Breast epithelium (tissue), 4 donors: ENCODE results near the gene GPR55. TPM values are rescaled to one million over a fixed set of nuclear protein-coding genes. Genes with fewer than 3 reads are reported as not detected.

ENCODE experiments used
- DNase-seq, 2 donors: peaks; one replicate each; pipeline ENCODE4 v3.0.0-alpha.2; 2019; ENCODE audit warnings: low spot score in 2 of 2
- H3K27ac ChIP-seq, 2 donors: fragments of 200-600 bp; sonication (generic) in 1 of 2; one replicate each; pipeline ENCODE4 v1.5.1; 2016 to 2019; ENCODE audit warnings: mild to moderate bottlenecking in 1 of 2
- H3K27me3 ChIP-seq, 2 donors: fragments of 200-600 bp; sonication (generic) in 1 of 2; one replicate each; pipeline versions ENCODE4 v1.5.1 to v1.6.0; 2017 to 2019; ENCODE audit warnings: control low read depth in 1 of 2, mild to moderate bottlenecking in 1 of 2
- H3K36me3 ChIP-seq: fragments of 200-600 bp; one replicate; pipeline ENCODE4 v1.5.1; 2019
- H3K4me1 ChIP-seq, 2 donors: fragments of 200-600 bp; sonication (generic); one replicate each; pipeline ENCODE4 v1.5.1; 2016 to 2019; ENCODE audit warnings: control low read depth in 1 of 2
- H3K4me3 ChIP-seq, 3 donors: fragments of 200-600 bp; sonication (generic); 1 replicate in 2 of 3; 2 replicates in 1 of 3; pipeline ENCODE4 v1.5.1; 2016 to 2019; ENCODE audit warnings: mild to moderate bottlenecking in 3 of 3, moderate library complexity in 2 of 3
- H3K9me3 ChIP-seq, 2 donors: fragments of 200-600 bp; sonication (generic) in 1 of 2; one replicate each; pipeline ENCODE4 v1.5.1; 2016 to 2019; ENCODE audit warnings: control low read depth in 1 of 2
- POLR2A ChIP-seq: fragments of 450-650 bp; IDR thresholded peaks from one replicate; pipeline ENCODE4 v1.6.1; 2016; ENCODE audit warnings: antibody characterized with exemption, mild to moderate bottlenecking, moderate library complexity
- POLR2AphosphoS5 ChIP-seq, 3 donors: sonication (generic); formaldehyde crosslinking; IDR thresholded peaks; one replicate each; pipeline ENCODE4 v1.6.1; 2017; ENCODE audit warnings: antibody characterized with exemption in 3 of 3
- intact Hi-C: fragments of 100-400 bp; cut with DNase I; formaldehyde crosslinking; loops from one replicate; pipeline ENCODE4 v1.15.1; 2023; ENCODE audit warnings: low total_unique reads
- total RNA-seq, 3 donors: library from RNA; depleted of rRNA; stranded (reverse); fragments of >200 nt; gene quantifications; one replicate each; pipeline ENCODE4 v1.1.0, GENCODE V29; 2016
- TF ChIP-seq, protein P1 (sequence below), 3 donors: fragments of 450-650 bp; IDR thresholded peaks; one replicate each; pipeline ENCODE4 v1.5.1; 2016 to 2017; ENCODE audit warnings: antibody characterized with exemption in 3 of 3, mild to moderate bottlenecking in 3 of 3, moderate library complexity in 3 of 3

GPR55 gene
- total RNA-seq, 3 donors from 2014 or later: 0.16 to 0.44 TPM; not detected in 1

DNA sequence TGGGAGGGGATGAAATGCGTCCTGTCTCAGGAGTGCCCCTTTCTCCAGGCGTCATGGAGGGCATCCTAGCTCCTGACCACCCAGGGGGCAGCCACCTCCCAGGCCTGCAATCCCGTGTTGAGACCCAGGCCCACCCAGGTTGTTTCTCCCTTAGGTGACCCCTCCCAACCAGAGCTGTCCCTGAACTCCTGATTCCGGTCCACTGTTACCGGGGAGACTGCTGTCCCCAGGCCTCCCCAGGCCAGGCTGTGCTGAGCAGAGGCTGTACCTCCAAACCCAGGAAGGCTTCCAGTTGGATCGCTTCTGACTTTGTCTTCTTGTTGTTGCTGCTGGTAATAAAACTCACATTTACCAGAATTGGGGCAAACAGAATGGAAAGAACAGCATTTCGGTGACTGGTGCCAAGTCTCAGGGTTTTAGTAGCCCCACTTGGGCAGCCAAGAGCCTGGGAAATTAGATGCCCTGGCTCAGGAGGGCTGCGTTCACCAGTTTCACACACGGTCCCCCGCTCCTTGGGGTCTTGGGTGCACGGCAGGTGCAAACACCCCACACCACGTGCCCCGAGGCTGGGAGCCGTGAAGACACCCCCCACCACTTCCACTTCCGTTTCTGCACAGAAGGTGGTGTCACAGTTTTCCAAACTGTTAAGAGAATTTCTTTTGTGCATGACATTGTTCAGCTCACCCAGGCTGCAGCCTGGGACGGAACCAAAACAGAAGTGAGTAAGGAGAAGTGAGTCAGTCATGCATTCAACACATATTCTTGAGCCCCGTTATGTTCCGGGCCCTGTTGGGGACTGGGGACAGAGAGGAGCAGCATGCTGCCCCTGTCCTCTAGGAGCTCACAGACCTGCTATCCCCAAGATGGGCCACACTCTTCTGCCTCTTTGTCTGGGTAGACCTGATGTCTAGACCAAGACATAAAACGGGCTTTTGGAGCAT is 30.9 kb downstream of the GPR55 start:
- Histone ChIP-seq H3K4me1 (no peaks in the 10 kb centered on the region), H3K27me3 (peaks cover 0 to 3% of the 10 kb centered on the region in 2 donors), H3K4me3 (no peak overlapping the region), H3K9me3 (no peaks in the 10 kb centered on the region), H3K36me3 (no peaks in the 10 kb centered on the region), H3K27ac (no peak overlapping the region)
- intact Hi-C loops: no loop called here
- no peak for TF ChIP-seq POLR2A
- no peak for TF ChIP-seq POLR2AphosphoS5 (IDR thresholded peaks at IDR 0.05)
- TF ChIP-seq, protein P1, sequence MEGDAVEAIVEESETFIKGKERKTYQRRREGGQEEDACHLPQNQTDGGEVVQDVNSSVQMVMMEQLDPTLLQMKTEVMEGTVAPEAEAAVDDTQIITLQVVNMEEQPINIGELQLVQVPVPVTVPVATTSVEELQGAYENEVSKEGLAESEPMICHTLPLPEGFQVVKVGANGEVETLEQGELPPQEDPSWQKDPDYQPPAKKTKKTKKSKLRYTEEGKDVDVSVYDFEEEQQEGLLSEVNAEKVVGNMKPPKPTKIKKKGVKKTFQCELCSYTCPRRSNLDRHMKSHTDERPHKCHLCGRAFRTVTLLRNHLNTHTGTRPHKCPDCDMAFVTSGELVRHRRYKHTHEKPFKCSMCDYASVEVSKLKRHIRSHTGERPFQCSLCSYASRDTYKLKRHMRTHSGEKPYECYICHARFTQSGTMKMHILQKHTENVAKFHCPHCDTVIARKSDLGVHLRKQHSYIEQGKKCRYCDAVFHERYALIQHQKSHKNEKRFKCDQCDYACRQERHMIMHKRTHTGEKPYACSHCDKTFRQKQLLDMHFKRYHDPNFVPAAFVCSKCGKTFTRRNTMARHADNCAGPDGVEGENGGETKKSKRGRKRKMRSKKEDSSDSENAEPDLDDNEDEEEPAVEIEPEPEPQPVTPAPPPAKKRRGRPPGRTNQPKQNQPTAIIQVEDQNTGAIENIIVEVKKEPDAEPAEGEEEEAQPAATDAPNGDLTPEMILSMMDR (IDR thresholded peaks at IDR 0.05): no peak
- DNase-seq: peak in 1 of 2 donors; percentile 37

DNA sequence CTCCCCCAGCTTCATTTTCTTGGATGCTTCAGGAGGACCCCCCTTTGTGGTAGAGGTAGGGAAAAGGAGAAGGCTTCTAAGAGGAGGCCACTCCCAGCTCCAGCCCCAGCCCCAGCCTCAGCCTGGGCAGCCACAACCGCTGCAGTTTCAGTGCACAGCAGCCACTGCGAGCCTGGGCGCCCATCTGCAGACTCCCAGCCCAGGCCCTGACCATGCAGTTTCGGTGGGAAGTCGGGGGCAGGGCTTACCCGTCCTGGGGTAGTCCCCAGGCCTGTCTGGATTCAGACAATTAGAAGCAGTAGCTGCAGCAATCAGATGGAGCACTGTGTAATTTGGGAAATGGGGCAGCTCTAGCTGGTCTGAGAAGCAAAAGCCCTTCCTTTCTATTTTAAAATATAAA is 31.7 kb downstream of the GPR55 start:
- peak in 1 of 2 donors; percentile 22 for DNase-seq
- Histone ChIP-seq H3K27ac (no peak overlapping the region), H3K4me1 (no peaks in the 10 kb centered on the region), H3K36me3 (no peaks in the 10 kb centered on the region), H3K27me3 (peaks cover 0 to 3% of the 10 kb centered on the region in 2 donors), H3K4me3 (no peak overlapping the region), H3K9me3 (no peaks in the 10 kb centered on the region)
- intact Hi-C loops: no loop called here
- TF ChIP-seq POLR2A (no peak), POLR2AphosphoS5 (IDR thresholded peaks at IDR 0.05) (no peak)
- TF ChIP-seq, protein P1 (IDR thresholded peaks at IDR 0.05): no peak

DNA sequence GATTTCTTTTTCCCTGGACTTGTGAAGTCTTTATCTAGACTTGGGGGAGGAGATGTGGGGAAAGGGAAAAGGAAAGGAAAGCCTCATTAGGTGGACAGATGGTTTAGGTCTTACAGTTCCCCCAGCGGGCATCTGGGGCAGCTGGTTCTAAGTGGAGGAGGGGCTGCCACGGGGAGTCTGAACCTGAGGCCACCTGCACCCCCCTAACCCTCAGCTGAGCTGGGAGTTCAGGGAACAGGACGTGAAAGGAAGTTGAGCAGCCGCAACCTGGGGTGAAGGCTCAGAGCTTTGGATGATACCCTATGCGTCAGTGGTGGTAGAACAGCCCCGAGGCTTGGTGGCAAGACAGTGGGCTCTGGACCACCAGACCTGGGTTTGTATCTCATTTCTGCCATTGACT is 33.5 kb downstream of the GPR55 start:
- Histone ChIP-seq H3K27me3 (peaks cover 0 to 3% of the 10 kb centered on the region in 2 donors), H3K9me3 (no peaks in the 10 kb centered on the region), H3K36me3 (no peaks in the 10 kb centered on the region), H3K27ac (no peak overlapping the region), H3K4me3 (no peak overlapping the region), H3K4me1 (no peaks in the 10 kb centered on the region)
- TF ChIP-seq POLR2AphosphoS5 (IDR thresholded peaks at IDR 0.05) (no peak), POLR2A (no peak)
- TF ChIP-seq, protein P1 (IDR thresholded peaks at IDR 0.05): no peak
- no peak for DNase-seq
- intact Hi-C loops: no loop called here

DNA sequence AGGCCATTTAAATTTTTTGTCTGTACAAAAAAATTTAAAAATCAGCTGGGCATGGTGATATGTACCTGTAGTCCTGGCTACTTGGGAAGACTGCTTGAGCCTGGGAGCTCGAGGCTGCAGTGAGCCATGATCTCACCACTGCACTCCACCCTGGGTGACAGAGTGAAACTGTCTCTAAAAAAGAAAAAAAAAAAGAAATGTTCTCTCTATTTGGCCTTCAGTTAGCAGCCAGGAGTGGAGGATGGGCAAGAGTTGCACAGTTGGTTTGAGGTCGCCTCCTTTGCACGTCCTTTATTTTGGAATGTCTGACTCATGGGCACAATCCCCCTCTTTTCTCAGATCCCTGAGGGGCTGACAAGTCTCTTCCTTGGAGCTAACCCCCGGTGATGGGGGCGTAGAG is 34.0 kb downstream of the GPR55 start:
- no peak for DNase-seq
- H3K4me1 ChIP-seq: no peaks in the 10 kb centered on the region
- H3K9me3 ChIP-seq: no peaks in the 10 kb centered on the region
- peaks cover 0 to 3% of the 10 kb centered on the region in 2 donors for H3K27me3 ChIP-seq
- no peak overlapping the region for H3K4me3 ChIP-seq
- no peak overlapping the region for H3K27ac ChIP-seq
- intact Hi-C loops: no loop called here
- no peak for TF ChIP-seq POLR2AphosphoS5 (IDR thresholded peaks at IDR 0.05)
- TF ChIP-seq, protein P1 (IDR thresholded peaks at IDR 0.05): no peak
- no peak for TF ChIP-seq POLR2A
- H3K36me3 ChIP-seq: no peaks in the 10 kb centered on the region

- intact Hi-C loops: no loop called here
- H3K27me3 ChIP-seq: peaks cover 0 to 3% of the 10 kb centered on the region in 2 donors
- no peak for TF ChIP-seq POLR2A
- TF ChIP-seq, protein P1 (IDR thresholded peaks at IDR 0.05): no peak
- no peak for TF ChIP-seq POLR2AphosphoS5 (IDR thresholded peaks at IDR 0.05)
- no peaks in the 10 kb centered on the region for H3K9me3 ChIP-seq
- no peaks in the 10 kb centered on the region for H3K36me3 ChIP-seq
- no peak overlapping the region for H3K4me3 ChIP-seq
- no peak for DNase-seq
- H3K4me1 ChIP-seq: no peaks in the 10 kb centered on the region
- H3K27ac ChIP-seq: no peak overlapping the region
Measured at GRCh38 chr2:230890646-230891045, 34.4 kb downstream of the GPR55 start.
